Mesendoderm (in vitro differentiated cells): ENCODE results near the gene CMTM3.
A peak's percentile ranks its signal among the peaks of the same experiment; 100 is the strongest.

Experiments used
- DNase-seq: peaks from one replicate; pipeline ENCODE4 v3.0.0; 2013
- H2AK5ac ChIP-seq: 2 replicates; pipeline ENCODE4 v1.6.1; 2013; ENCODE audit warnings: low read length, inconsistent platforms
- H2BK120ac ChIP-seq: 2 replicates; pipeline ENCODE4 v1.6.1; 2013; ENCODE audit warnings: low read depth, mild to moderate bottlenecking, low read length, moderate library complexity, mixed read lengths
- H2BK15ac ChIP-seq: replicated peaks from 2 replicates; pipeline ENCODE4 v1.6.1; 2013; ENCODE audit warnings: low read depth, mild to moderate bottlenecking, moderate library complexity
- H2BK5ac ChIP-seq: 2 replicates; pipeline ENCODE4 v1.6.1; 2013; ENCODE audit warnings: low read length, inconsistent platforms
- H3K18ac ChIP-seq: 2 replicates; pipeline ENCODE4 v1.6.1; 2013; ENCODE audit warnings: mild to moderate bottlenecking, low read length, mixed read lengths
- H3K23ac ChIP-seq: one replicate; pipeline ENCODE4 v1.6.1; 2013; ENCODE audit warnings: low read length
- H3K27ac ChIP-seq: 2 replicates; pipeline ENCODE4 v1.5.1; 2013; ENCODE audit warnings: low read depth, mild to moderate bottlenecking, inconsistent platforms, low read length, moderate library complexity
- H3K27me3 ChIP-seq: 2 replicates; pipeline ENCODE4 v1.6.1; 2013; ENCODE audit warnings: low read length, control low read depth, mild to moderate bottlenecking, inconsistent platforms; ENCODE audit not compliant: insufficient read depth, poor library complexity
- H3K36me3 ChIP-seq: 2 replicates; pipeline ENCODE4 v1.6.1; 2013; ENCODE audit warnings: low read length, inconsistent platforms; ENCODE audit not compliant: control insufficient read depth, insufficient read depth
- H3K4ac ChIP-seq: one replicate; pipeline ENCODE4 v1.6.1; 2013; ENCODE audit warnings: low read depth, mild to moderate bottlenecking, low read length, moderate library complexity
- H3K4me1 ChIP-seq: 2 replicates; pipeline ENCODE4 v1.6.1; 2013; ENCODE audit warnings: low read depth, low read length, inconsistent platforms; ENCODE audit not compliant: control insufficient read depth
- H3K4me2 ChIP-seq: 2 replicates; pipeline ENCODE4 v1.6.1; 2013; ENCODE audit warnings: low read length
- H3K4me3 ChIP-seq: 2 replicates; pipeline ENCODE4 v1.5.1; 2013; ENCODE audit warnings: mild to moderate bottlenecking, low read length
- H3K56ac ChIP-seq: one replicate; pipeline ENCODE4 v1.6.1; 2013; ENCODE audit warnings: low read length
- H3K79me1 ChIP-seq: 2 replicates; pipeline ENCODE4 v1.6.1; 2013; ENCODE audit warnings: low read length, inconsistent platforms
- H3K79me2 ChIP-seq: 2 replicates; pipeline ENCODE4 v1.6.1; 2013; ENCODE audit warnings: mild to moderate bottlenecking, low read length; ENCODE audit not compliant: control insufficient read depth, insufficient read depth
- H3K9ac ChIP-seq: 2 replicates; pipeline ENCODE4 v1.6.1; 2013; ENCODE audit warnings: low read length, inconsistent platforms
- H4K5ac ChIP-seq: one replicate; pipeline ENCODE4 v1.6.1; 2013; ENCODE audit warnings: low read length
- H4K8ac ChIP-seq: one replicate; pipeline ENCODE4 v1.6.1; 2013; ENCODE audit warnings: low read depth, mild to moderate bottlenecking, control low read depth, low read length, moderate library complexity
- WGBS: extraction: QIAGEN DNeasy Blood & Tissue Kit; methylation state at CpG from one replicate; pipeline ENCODE4 v1.1.7; 2013; ENCODE audit warnings: low lambda C conversion rate, missing lambda C conversion rate; ENCODE audit not compliant: insufficient coverage; ENCODE audit errors: extremely low coverage; 5-methylcytosine and 5-hydroxymethylcytosine counted together

Gene CMTM3

GRCh38 chr16:66649636-66650205 is 45.2 kb downstream of the CMTM3 start:
- DNase-seq = no peak
- Histone ChIP-seq H3K79me2 (no peaks in the 10 kb centered on the region), H2AK5ac (no peak overlapping the region), H3K56ac (no peak overlapping the region), H3K4me2 (no peak overlapping the region), H3K79me1 (no peaks in the 10 kb centered on the region), H3K18ac (no peak overlapping the region), H4K8ac (no peak overlapping the region), H3K23ac (no peak overlapping the region), H3K9ac (no peak overlapping the region), H3K4ac (no peak overlapping the region), H3K4me1 (peaks cover 3% of the 10 kb centered on the region), H3K27me3 (no peaks in the 10 kb centered on the region), H2BK120ac (no peak overlapping the region), H4K5ac (no peak overlapping the region), H2BK5ac (no peak overlapping the region), H3K27ac (no peak overlapping the region), H2BK15ac (no peak overlapping the region), H3K4me3 (no peak overlapping the region), H3K36me3 (no peaks in the 10 kb centered on the region)
- no CpG with 5 or more reads among the region's 9 CpGs for WGBS

GRCh38 chr16:66650707-66651473 is 46.4 kb downstream of the CMTM3 start:
- Histone ChIP-seq H2BK5ac (no peak overlapping the region), H3K27ac (no peak overlapping the region), H2AK5ac (no peak overlapping the region), H4K5ac (no peak overlapping the region), H3K4me2 (peak overlapping the region; percentile 39), H2BK15ac (no peak overlapping the region), H3K18ac (no peak overlapping the region), H3K23ac (no peak overlapping the region), H3K79me1 (no peaks in the 10 kb centered on the region), H4K8ac (no peak overlapping the region), H3K9ac (no peak overlapping the region), H2BK120ac (no peak overlapping the region), H3K27me3 (no peaks in the 10 kb centered on the region), H3K4ac (no peak overlapping the region), H3K4me1 (peaks cover 3% of the 10 kb centered on the region), H3K56ac (no peak overlapping the region), H3K4me3 (no peak overlapping the region), H3K79me2 (no peaks in the 10 kb centered on the region), H3K36me3 (no peaks in the 10 kb centered on the region)
- no CpG with 5 or more reads among the region's 18 CpGs for WGBS
- peak; percentile 92 for DNase-seq

GRCh38 chr16:66651474-66651765 is 46.9 kb downstream of the CMTM3 start:
- Histone ChIP-seq H3K9ac (no peak overlapping the region), H2BK5ac (no peak overlapping the region), H3K4me1 (peaks cover 3% of the 10 kb centered on the region), H2BK120ac (no peak overlapping the region), H3K18ac (no peak overlapping the region), H4K5ac (no peak overlapping the region), H3K4me2 (no peak overlapping the region), H2BK15ac (no peak overlapping the region), H3K4me3 (no peak overlapping the region), H3K27ac (no peak overlapping the region), H3K27me3 (no peaks in the 10 kb centered on the region), H3K79me1 (no peaks in the 10 kb centered on the region), H3K36me3 (no peaks in the 10 kb centered on the region), H3K56ac (no peak overlapping the region), H3K4ac (no peak overlapping the region), H3K23ac (no peak overlapping the region), H3K79me2 (no peaks in the 10 kb centered on the region), H4K8ac (no peak overlapping the region), H2AK5ac (no peak overlapping the region)
- WGBS = no CpG with 5 or more reads among the region's 2 CpGs
- DNase-seq = peak; percentile 36

- Histone ChIP-seq H3K27ac (no peak overlapping the region), H3K18ac (no peak overlapping the region), H4K8ac (no peak overlapping the region), H3K79me1 (no peaks in the 10 kb centered on the region), H3K4me2 (no peak overlapping the region), H3K4ac (no peak overlapping the region), H4K5ac (no peak overlapping the region), H3K4me1 (peaks cover 3% of the 10 kb centered on the region), H2BK15ac (no peak overlapping the region), H3K4me3 (no peak overlapping the region), H3K9ac (no peak overlapping the region), H2BK5ac (no peak overlapping the region), H2AK5ac (no peak overlapping the region), H3K27me3 (no peaks in the 10 kb centered on the region), H2BK120ac (no peak overlapping the region), H3K23ac (no peak overlapping the region), H3K56ac (no peak overlapping the region), H3K79me2 (no peaks in the 10 kb centered on the region), H3K36me3 (no peaks in the 10 kb centered on the region)
- DNase-seq = no peak
- no CpG with 5 or more reads among the region's 6 CpGs for WGBS
Measured at GRCh38 chr16:66651965-66652364, 47.5 kb downstream of the CMTM3 start.

- no peak overlapping the region for H3K56ac ChIP-seq
- no peak overlapping the region for H3K4me2 ChIP-seq
- no peak overlapping the region for H3K9ac ChIP-seq
- H2BK15ac ChIP-seq = no peak overlapping the region
- no peak overlapping the region for H2BK5ac ChIP-seq
- no peaks in the 10 kb centered on the region for H3K36me3 ChIP-seq
- H3K27me3 ChIP-seq = no peaks in the 10 kb centered on the region
- H3K79me1 ChIP-seq = no peaks in the 10 kb centered on the region
- H2BK120ac ChIP-seq = no peak overlapping the region
- no CpG with 5 or more reads among the region's 7 CpGs for WGBS
- no peaks in the 10 kb centered on the region for H3K79me2 ChIP-seq
- H3K18ac ChIP-seq = no peak overlapping the region
- peaks cover 3% of the 10 kb centered on the region for H3K4me1 ChIP-seq
- no peak overlapping the region for H3K4ac ChIP-seq
- no peak overlapping the region for H2AK5ac ChIP-seq
- DNase-seq = no peak
- no peak overlapping the region for H3K4me3 ChIP-seq
- no peak overlapping the region for H3K27ac ChIP-seq
- no peak overlapping the region for H4K5ac ChIP-seq
- H4K8ac ChIP-seq = no peak overlapping the region
- H3K23ac ChIP-seq = no peak overlapping the region
Measured at GRCh38 chr16:66652661-66653360, 48.3 kb downstream of the CMTM3 start.
